ENCODE measurements around the gene SEPTIN8. TPM values are rescaled to one million over a fixed set of nuclear protein-coding genes. Genes with fewer than 3 reads are reported as not detected.

The SEPTIN8 gene
- total and polyA plus RNA-seq, 2 of the 13 experiments (the other 11 are each of a cell fraction or from before 2014, with no cell fraction given), result 41.4 to 49.9 TPM

DNA sequence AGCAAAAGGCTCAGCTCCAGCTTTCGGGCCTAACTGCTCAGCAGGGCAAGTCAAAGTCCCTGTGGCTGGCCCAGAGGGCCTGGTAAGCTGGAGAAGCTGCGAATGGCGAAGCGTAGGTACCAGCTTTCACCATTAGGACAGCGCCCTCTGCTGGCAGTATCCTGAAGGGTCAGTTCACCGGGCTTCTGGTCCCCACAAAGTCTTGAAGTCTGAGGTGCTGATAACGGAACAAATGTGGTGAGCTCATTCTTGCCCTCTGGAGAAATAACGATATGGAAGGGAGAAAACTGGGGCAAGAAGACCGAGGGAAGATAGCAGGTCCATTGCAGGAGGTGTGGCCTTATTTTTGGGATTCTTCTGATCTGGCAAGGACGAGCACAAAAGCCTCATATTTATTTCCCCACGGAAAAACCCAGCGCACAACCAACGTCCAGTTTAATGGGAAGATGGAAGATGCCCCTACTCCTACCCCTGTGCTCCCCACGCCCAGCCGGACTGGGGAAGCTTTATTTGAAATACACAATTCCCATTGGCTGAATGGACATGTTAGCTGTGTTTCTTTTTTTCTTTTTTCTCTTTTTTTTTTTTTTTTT is 43.2 kb upstream of the SEPTIN8 start (continued):
- TF ChIP-seq, protein P1, sequence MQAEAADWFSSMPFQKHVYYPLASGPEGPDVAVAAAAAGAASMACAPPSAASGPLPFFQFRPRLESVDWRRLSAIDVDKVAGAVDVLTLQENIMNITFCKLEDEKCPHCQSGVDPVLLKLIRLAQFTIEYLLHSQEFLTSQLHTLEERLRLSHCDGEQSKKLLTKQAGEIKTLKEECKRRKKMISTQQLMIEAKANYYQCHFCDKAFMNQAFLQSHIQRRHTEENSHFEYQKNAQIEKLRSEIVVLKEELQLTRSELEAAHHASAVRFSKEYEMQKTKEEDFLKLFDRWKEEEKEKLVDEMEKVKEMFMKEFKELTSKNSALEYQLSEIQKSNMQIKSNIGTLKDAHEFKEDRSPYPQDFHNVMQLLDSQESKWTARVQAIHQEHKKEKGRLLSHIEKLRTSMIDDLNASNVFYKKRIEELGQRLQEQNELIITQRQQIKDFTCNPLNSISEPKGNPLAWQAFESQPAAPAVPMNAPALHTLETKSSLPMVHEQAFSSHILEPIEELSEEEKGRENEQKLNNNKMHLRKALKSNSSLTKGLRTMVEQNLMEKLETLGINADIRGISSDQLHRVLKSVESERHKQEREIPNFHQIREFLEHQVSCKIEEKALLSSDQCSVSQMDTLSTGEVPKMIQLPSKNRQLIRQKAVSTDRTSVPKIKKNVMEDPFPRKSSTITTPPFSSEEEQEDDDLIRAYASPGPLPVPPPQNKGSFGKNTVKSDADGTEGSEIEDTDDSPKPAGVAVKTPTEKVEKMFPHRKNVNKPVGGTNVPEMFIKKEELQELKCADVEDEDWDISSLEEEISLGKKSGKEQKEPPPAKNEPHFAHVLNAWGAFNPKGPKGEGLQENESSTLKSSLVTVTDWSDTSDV (CRISPR knock-in tag; IDR thresholded peaks at IDR 0.05), result no peak
- TF ChIP-seq ELF3 (CRISPR knock-in tag; IDR thresholded peaks at IDR 0.05) (peak; percentile 54; the same call in 1 of the 2 replicates), ZNF292 (CRISPR knock-in tag; IDR thresholded peaks at IDR 0.05; ENCODE audit: borderline replicate concordance, low read depth) (no peak), ZNF510 (CRISPR knock-in tag; IDR thresholded peaks at IDR 0.05; ENCODE audit: low read depth) (peak; percentile 57; the same call in 1 of the 2 replicates), POLR2G (IDR thresholded peaks at IDR 0.05; ENCODE audit: low read depth, low read length) (peak; percentile 56), KAT2B (IDR thresholded peaks at IDR 0.05; ENCODE audit: borderline replicate concordance, low read depth, low read length) (no peak), SETDB1 (CRISPR knock-in tag; IDR thresholded peaks at IDR 0.05; ENCODE audit: borderline replicate concordance) (no peak), THAP11 (CRISPR knock-in tag; IDR thresholded peaks at IDR 0.05) (peak; percentile 32; the same call in 1 of the 2 replicates), ZBTB38 (CRISPR knock-in tag; IDR thresholded peaks at IDR 0.05) (0 out of 2 replicates have a peak, but pooled peaks have one; percentile 8)
- TF ChIP-seq, protein P2, sequence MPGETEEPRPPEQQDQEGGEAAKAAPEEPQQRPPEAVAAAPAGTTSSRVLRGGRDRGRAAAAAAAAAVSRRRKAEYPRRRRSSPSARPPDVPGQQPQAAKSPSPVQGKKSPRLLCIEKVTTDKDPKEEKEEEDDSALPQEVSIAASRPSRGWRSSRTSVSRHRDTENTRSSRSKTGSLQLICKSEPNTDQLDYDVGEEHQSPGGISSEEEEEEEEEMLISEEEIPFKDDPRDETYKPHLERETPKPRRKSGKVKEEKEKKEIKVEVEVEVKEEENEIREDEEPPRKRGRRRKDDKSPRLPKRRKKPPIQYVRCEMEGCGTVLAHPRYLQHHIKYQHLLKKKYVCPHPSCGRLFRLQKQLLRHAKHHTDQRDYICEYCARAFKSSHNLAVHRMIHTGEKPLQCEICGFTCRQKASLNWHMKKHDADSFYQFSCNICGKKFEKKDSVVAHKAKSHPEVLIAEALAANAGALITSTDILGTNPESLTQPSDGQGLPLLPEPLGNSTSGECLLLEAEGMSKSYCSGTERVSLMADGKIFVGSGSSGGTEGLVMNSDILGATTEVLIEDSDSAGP (CRISPR knock-in tag; IDR thresholded peaks at IDR 0.05; ENCODE audit: borderline replicate concordance), result peak; percentile 46; the same call in 1 of the 2 replicates
- TF ChIP-seq, protein P3, sequence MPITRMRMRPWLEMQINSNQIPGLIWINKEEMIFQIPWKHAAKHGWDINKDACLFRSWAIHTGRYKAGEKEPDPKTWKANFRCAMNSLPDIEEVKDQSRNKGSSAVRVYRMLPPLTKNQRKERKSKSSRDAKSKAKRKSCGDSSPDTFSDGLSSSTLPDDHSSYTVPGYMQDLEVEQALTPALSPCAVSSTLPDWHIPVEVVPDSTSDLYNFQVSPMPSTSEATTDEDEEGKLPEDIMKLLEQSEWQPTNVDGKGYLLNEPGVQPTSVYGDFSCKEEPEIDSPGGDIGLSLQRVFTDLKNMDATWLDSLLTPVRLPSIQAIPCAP (CRISPR knock-in tag; IDR thresholded peaks at IDR 0.05; ENCODE audit: low read depth), result no peak
- TF ChIP-seq, protein P4, sequence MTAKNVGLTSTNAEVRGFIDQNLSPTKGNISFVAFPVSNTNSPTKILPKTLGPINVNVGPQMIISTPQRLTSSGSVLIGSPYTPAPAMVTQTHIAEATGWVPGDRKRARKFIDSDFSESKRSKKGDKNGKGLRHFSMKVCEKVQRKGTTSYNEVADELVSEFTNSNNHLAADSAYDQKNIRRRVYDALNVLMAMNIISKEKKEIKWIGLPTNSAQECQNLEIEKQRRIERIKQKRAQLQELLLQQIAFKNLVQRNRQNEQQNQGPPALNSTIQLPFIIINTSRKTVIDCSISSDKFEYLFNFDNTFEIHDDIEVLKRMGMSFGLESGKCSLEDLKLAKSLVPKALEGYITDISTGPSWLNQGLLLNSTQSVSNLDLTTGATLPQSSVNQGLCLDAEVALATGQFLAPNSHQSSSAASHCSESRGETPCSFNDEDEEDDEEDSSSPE (CRISPR knock-in tag; IDR thresholded peaks at IDR 0.05), result 0 out of 2 replicates have a peak, but pooled peaks have one; percentile 21
- TF ChIP-seq, protein P5, sequence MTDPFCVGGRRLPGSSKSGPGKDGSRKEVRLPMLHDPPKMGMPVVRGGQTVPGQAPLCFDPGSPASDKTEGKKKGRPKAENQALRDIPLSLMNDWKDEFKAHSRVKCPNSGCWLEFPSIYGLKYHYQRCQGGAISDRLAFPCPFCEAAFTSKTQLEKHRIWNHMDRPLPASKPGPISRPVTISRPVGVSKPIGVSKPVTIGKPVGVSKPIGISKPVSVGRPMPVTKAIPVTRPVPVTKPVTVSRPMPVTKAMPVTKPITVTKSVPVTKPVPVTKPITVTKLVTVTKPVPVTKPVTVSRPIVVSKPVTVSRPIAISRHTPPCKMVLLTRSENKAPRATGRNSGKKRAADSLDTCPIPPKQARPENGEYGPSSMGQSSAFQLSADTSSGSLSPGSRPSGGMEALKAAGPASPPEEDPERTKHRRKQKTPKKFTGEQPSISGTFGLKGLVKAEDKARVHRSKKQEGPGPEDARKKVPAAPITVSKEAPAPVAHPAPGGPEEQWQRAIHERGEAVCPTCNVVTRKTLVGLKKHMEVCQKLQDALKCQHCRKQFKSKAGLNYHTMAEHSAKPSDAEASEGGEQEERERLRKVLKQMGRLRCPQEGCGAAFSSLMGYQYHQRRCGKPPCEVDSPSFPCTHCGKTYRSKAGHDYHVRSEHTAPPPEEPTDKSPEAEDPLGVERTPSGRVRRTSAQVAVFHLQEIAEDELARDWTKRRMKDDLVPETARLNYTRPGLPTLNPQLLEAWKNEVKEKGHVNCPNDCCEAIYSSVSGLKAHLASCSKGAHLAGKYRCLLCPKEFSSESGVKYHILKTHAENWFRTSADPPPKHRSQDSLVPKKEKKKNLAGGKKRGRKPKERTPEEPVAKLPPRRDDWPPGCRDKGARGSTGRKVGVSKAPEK (CRISPR knock-in tag; IDR thresholded peaks at IDR 0.05; ENCODE audit: borderline replicate concordance), result 0 out of 2 replicates have a peak, but pooled peaks have one; percentile 55
- TF ChIP-seq, protein P6, sequence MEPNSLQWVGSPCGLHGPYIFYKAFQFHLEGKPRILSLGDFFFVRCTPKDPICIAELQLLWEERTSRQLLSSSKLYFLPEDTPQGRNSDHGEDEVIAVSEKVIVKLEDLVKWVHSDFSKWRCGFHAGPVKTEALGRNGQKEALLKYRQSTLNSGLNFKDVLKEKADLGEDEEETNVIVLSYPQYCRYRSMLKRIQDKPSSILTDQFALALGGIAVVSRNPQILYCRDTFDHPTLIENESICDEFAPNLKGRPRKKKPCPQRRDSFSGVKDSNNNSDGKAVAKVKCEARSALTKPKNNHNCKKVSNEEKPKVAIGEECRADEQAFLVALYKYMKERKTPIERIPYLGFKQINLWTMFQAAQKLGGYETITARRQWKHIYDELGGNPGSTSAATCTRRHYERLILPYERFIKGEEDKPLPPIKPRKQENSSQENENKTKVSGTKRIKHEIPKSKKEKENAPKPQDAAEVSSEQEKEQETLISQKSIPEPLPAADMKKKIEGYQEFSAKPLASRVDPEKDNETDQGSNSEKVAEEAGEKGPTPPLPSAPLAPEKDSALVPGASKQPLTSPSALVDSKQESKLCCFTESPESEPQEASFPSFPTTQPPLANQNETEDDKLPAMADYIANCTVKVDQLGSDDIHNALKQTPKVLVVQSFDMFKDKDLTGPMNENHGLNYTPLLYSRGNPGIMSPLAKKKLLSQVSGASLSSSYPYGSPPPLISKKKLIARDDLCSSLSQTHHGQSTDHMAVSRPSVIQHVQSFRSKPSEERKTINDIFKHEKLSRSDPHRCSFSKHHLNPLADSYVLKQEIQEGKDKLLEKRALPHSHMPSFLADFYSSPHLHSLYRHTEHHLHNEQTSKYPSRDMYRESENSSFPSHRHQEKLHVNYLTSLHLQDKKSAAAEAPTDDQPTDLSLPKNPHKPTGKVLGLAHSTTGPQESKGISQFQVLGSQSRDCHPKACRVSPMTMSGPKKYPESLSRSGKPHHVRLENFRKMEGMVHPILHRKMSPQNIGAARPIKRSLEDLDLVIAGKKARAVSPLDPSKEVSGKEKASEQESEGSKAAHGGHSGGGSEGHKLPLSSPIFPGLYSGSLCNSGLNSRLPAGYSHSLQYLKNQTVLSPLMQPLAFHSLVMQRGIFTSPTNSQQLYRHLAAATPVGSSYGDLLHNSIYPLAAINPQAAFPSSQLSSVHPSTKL (CRISPR knock-in tag; IDR thresholded peaks at IDR 0.05), result peak; percentile 59

Data from HepG2 (cell line).